ENCODE data around the gene EIF3L. TPM values are rescaled to one million over a fixed set of nuclear protein-coding genes. Genes with fewer than 3 reads are reported as not detected.

Gene EIF3L
- total RNA-seq, 1 donor from 2014 or later = 526 TPM

DNA sequence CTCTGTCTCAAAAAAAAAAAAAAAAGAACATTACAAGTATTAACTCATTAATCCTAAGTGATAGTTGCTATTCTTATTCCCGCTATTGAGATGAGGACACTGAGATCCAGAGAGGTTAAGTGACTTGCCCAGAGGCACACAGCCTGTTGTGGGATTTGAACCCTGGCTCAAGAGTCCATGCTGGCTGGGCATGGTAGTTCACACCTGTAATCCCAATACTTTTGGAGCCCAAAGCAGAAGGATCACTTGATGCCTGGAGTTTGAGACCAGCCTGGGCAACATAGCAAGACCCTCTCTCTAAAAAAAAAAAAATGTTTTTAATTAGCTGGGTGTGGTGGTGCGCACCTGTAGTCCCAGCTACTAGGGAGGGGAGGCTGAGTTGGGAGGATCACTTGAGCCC lies 37.4 kb upstream of the EIF3L start:
- no peak for DNase-seq
- no peak overlapping the region for H3K27ac Mint-ChIP-seq (ENCODE audit: unreplicated experiment)
- peaks cover 5% of the 10 kb centered on the region for H3K9me3 Mint-ChIP-seq (ENCODE audit: unreplicated experiment)
- TF ChIP-seq, protein P1, sequence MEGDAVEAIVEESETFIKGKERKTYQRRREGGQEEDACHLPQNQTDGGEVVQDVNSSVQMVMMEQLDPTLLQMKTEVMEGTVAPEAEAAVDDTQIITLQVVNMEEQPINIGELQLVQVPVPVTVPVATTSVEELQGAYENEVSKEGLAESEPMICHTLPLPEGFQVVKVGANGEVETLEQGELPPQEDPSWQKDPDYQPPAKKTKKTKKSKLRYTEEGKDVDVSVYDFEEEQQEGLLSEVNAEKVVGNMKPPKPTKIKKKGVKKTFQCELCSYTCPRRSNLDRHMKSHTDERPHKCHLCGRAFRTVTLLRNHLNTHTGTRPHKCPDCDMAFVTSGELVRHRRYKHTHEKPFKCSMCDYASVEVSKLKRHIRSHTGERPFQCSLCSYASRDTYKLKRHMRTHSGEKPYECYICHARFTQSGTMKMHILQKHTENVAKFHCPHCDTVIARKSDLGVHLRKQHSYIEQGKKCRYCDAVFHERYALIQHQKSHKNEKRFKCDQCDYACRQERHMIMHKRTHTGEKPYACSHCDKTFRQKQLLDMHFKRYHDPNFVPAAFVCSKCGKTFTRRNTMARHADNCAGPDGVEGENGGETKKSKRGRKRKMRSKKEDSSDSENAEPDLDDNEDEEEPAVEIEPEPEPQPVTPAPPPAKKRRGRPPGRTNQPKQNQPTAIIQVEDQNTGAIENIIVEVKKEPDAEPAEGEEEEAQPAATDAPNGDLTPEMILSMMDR (IDR thresholded peaks at IDR 0.05; ENCODE audit: partially characterized antibody, unreplicated experiment) = no peak
- H3K4me3 Mint-ChIP-seq (ENCODE audit: unreplicated experiment) = no peak overlapping the region
- H3K36me3 Mint-ChIP-seq (ENCODE audit: unreplicated experiment) = no peaks in the 10 kb centered on the region
- H3K4me1 Mint-ChIP-seq (ENCODE audit: low read depth, unreplicated experiment) = no peaks in the 10 kb centered on the region
- peaks cover under 1% of the 10 kb centered on the region for H3K27me3 Mint-ChIP-seq (ENCODE audit: unreplicated experiment)

- peaks cover 2% of the 10 kb centered on the region for H3K4me1 Mint-ChIP-seq (ENCODE audit: low read depth, unreplicated experiment)
- DNase-seq = no peak
- H3K9me3 Mint-ChIP-seq (ENCODE audit: unreplicated experiment) = peaks cover 3% of the 10 kb centered on the region
- H3K36me3 Mint-ChIP-seq (ENCODE audit: unreplicated experiment) = no peaks in the 10 kb centered on the region
- H3K27me3 Mint-ChIP-seq (ENCODE audit: unreplicated experiment) = no peaks in the 10 kb centered on the region
- no peak overlapping the region for H3K4me3 Mint-ChIP-seq (ENCODE audit: unreplicated experiment)
- H3K27ac Mint-ChIP-seq (ENCODE audit: unreplicated experiment) = no peak overlapping the region
- TF ChIP-seq, protein P1 (IDR thresholded peaks at IDR 0.05; ENCODE audit: partially characterized antibody, unreplicated experiment) = no peak
Observed at GRCh38 chr22:37812869-37813678, 36.1 kb upstream of the EIF3L start.

DNA sequence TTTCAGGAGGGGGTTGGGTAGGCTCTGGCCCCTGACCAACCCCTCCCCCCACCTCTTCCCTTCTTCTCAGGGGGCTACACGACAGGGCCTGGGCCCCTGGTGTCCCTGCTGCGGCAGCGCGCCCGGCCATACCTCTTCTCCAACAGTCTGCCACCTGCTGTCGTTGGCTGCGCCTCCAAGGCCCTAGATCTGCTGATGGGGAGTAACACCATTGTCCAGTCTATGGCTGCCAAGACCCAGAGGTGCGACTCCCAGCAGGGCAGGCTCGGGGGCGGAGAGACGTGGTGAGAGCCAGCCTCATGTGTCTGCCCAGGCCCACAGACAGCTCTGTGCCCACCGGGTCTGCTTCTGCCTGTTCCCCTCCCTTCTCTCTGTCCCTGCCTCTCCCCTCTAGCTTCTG lies 33.6 kb upstream of the EIF3L start:
- TF ChIP-seq, protein P1 (IDR thresholded peaks at IDR 0.05; ENCODE audit: partially characterized antibody, unreplicated experiment) = no peak
- Mint-ChIP-seq H3K4me3 (ENCODE audit: unreplicated experiment) (no peak overlapping the region), H3K27ac (ENCODE audit: unreplicated experiment) (no peak overlapping the region), H3K9me3 (ENCODE audit: unreplicated experiment) (peaks cover 4% of the 10 kb centered on the region), H3K27me3 (ENCODE audit: unreplicated experiment) (peaks cover 9% of the 10 kb centered on the region), H3K4me1 (ENCODE audit: low read depth, unreplicated experiment) (peaks cover 2% of the 10 kb centered on the region), H3K36me3 (ENCODE audit: unreplicated experiment) (no peaks in the 10 kb centered on the region)
- no peak for DNase-seq

DNA sequence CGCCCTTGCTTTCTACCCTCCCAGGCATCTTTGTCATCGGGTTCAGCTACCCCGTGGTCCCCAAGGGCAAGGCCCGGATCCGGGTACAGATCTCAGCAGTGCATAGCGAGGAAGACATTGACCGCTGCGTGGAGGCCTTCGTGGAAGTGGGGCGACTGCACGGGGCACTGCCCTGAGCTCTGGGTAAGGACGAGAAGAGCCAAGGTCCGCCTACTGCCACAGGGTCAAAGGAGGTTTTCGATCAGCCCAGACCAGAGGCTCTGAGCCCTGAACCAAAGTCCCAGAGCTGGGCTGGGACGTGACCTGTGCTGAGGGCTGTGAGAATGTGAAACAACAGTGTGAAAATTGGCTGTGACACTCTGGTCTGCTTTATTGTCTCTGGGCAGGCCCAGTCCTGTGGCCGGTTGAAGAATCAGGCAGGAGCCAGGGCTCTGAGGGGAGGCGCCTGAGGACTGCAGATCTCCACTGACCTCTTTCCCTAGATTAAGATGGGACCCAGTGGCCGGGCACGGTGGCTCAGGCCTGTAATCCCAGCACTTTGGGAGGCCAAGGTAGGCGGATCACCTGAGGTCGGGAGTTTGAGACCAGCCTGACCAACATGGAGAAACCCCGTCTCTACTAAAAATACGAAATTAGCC lies 32.6 kb upstream of the EIF3L start:
- Mint-ChIP-seq H3K27ac (ENCODE audit: unreplicated experiment) (no peak overlapping the region), H3K9me3 (ENCODE audit: unreplicated experiment) (peaks cover 4% of the 10 kb centered on the region), H3K36me3 (ENCODE audit: unreplicated experiment) (no peaks in the 10 kb centered on the region), H3K4me3 (ENCODE audit: unreplicated experiment) (no peak overlapping the region), H3K27me3 (ENCODE audit: unreplicated experiment) (peaks cover 10% of the 10 kb centered on the region), H3K4me1 (ENCODE audit: low read depth, unreplicated experiment) (peaks cover 2% of the 10 kb centered on the region)
- TF ChIP-seq, protein P1 (IDR thresholded peaks at IDR 0.05; ENCODE audit: partially characterized antibody, unreplicated experiment) = no peak
- DNase-seq = no peak

Data from glutamatergic neuron (in vitro differentiated cells).